Liver (tissue), 3 donors: ENCODE results near the gene TOMM22.

Experiments used
- EGR1 ChIP-seq, 2 donors: IDR thresholded peaks; 2 replicates each; pipeline ENCODE4 v1.6.1; 2016 to 2018; ENCODE audit warnings: antibody characterized with exemption in 2 of 2, low read depth in 2 of 2
- FOXA1 ChIP-seq: IDR thresholded peaks from 2 replicates; pipeline ENCODE4 v1.6.1; 2016; ENCODE audit warnings: antibody characterized with exemption
- GABPA ChIP-seq, 2 donors: IDR thresholded peaks in 1 of 2; conservative IDR thresholded peaks in 1 of 2; 2 replicates each; pipeline ENCODE4 v1.6.1; 2016; ENCODE audit warnings: antibody characterized with exemption in 2 of 2, mild to moderate bottlenecking in 1 of 2, moderate library complexity in 1 of 2
- HNF4G ChIP-seq: IDR thresholded peaks from 2 replicates; pipeline ENCODE4 v1.6.1; 2016; ENCODE audit warnings: antibody characterized with exemption
- JUND ChIP-seq, 2 donors: IDR thresholded peaks; 2 replicates each; pipeline ENCODE4 v1.6.1; 2016; ENCODE audit warnings: antibody characterized with exemption in 2 of 2
- NR2F2 ChIP-seq: IDR thresholded peaks from 2 replicates; pipeline ENCODE4 v1.6.1; 2016; ENCODE audit warnings: antibody characterized with exemption
- RAD21 ChIP-seq, 2 donors: IDR thresholded peaks; 2 replicates each; pipeline ENCODE4 v1.6.1; 2016; ENCODE audit warnings: antibody characterized with exemption in 2 of 2, mild to moderate bottlenecking in 2 of 2
- RXRA ChIP-seq, 2 donors: IDR thresholded peaks; 2 replicates each; pipeline ENCODE4 v1.6.1; 2017 to 2018; ENCODE audit warnings: antibody characterized with exemption in 2 of 2, mild to moderate bottlenecking in 1 of 2
- SP1 ChIP-seq: IDR thresholded peaks from 2 replicates; pipeline ENCODE4 v1.6.1; 2018; ENCODE audit warnings: antibody characterized with exemption, mild to moderate bottlenecking
- TAF1 ChIP-seq: conservative IDR thresholded peaks from 2 replicates; pipeline ENCODE4 v1.6.1; 2016; ENCODE audit warnings: antibody characterized with exemption, mild to moderate bottlenecking
- YY1 ChIP-seq: IDR thresholded peaks from 2 replicates; pipeline ENCODE4 v1.6.1; 2016; ENCODE audit warnings: antibody characterized with exemption, mild to moderate bottlenecking
- TF ChIP-seq, protein P1 (sequence below): fragments of 150-350 bp; IDR thresholded peaks from 2 replicates; pipeline ENCODE4 v1.5.1; 2017; ENCODE audit warnings: improper control_type of control experiment, low read depth, low read length; ENCODE audit not compliant: missing input control
- TF ChIP-seq, protein P2 (sequence below): IDR thresholded peaks from 2 replicates; pipeline ENCODE4 v1.6.1; 2016; ENCODE audit warnings: antibody characterized with exemption, mild to moderate bottlenecking
- TF ChIP-seq, protein P3 (sequence below): IDR thresholded peaks from 2 replicates; pipeline ENCODE4 v1.6.1; 2016; ENCODE audit warnings: antibody characterized with exemption
- donor health status: healthy.
- donor health status: healthy.

DNA sequence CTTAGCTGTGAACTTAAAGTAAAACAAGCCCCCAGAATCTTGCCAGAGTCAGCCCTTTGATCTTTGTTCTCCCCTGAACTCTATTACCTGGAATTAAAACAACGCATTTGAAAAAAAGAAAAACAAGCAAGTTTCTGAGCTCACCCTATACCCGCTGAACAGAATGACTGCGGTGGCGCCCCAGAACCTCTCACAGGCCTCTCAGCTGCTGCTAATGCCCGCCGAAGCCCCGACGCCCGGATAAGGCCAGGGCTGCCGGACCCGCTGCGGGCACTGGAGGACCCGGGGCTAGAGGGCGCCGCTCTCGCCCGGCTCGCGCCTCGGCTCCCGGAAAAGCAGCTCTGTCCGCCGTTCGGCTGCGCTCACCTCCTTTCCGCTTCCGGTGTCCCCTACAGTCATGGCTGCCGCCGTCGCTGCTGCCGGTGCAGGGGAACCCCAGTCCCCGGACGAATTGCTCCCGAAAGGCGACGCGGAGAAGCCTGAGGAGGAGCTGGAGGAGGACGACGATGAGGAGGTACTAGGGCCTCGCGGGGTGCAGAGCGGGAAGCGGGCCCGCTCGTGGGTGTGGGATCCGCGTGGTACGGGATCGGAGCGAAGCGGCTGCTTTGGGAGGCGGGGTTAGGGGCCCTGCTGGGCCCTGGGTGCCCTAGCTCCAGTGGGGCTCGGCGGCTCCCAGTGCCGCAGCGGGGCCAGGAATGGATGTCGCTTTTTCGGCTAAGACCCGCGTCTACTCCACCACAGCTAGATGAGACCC, at the start of gene TOMM22:
- TF ChIP-seq, protein P1, sequence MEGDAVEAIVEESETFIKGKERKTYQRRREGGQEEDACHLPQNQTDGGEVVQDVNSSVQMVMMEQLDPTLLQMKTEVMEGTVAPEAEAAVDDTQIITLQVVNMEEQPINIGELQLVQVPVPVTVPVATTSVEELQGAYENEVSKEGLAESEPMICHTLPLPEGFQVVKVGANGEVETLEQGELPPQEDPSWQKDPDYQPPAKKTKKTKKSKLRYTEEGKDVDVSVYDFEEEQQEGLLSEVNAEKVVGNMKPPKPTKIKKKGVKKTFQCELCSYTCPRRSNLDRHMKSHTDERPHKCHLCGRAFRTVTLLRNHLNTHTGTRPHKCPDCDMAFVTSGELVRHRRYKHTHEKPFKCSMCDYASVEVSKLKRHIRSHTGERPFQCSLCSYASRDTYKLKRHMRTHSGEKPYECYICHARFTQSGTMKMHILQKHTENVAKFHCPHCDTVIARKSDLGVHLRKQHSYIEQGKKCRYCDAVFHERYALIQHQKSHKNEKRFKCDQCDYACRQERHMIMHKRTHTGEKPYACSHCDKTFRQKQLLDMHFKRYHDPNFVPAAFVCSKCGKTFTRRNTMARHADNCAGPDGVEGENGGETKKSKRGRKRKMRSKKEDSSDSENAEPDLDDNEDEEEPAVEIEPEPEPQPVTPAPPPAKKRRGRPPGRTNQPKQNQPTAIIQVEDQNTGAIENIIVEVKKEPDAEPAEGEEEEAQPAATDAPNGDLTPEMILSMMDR = peak; percentile 40
- TF ChIP-seq TAF1 = no peak
- TF ChIP-seq FOXA1 = peak; percentile 35
- no peak for TF ChIP-seq JUND (IDR thresholded peaks at IDR 0.05)
- TF ChIP-seq, protein P2, sequence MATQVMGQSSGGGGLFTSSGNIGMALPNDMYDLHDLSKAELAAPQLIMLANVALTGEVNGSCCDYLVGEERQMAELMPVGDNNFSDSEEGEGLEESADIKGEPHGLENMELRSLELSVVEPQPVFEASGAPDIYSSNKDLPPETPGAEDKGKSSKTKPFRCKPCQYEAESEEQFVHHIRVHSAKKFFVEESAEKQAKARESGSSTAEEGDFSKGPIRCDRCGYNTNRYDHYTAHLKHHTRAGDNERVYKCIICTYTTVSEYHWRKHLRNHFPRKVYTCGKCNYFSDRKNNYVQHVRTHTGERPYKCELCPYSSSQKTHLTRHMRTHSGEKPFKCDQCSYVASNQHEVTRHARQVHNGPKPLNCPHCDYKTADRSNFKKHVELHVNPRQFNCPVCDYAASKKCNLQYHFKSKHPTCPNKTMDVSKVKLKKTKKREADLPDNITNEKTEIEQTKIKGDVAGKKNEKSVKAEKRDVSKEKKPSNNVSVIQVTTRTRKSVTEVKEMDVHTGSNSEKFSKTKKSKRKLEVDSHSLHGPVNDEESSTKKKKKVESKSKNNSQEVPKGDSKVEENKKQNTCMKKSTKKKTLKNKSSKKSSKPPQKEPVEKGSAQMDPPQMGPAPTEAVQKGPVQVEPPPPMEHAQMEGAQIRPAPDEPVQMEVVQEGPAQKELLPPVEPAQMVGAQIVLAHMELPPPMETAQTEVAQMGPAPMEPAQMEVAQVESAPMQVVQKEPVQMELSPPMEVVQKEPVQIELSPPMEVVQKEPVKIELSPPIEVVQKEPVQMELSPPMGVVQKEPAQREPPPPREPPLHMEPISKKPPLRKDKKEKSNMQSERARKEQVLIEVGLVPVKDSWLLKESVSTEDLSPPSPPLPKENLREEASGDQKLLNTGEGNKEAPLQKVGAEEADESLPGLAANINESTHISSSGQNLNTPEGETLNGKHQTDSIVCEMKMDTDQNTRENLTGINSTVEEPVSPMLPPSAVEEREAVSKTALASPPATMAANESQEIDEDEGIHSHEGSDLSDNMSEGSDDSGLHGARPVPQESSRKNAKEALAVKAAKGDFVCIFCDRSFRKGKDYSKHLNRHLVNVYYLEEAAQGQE = peak; percentile 76
- TF ChIP-seq SP1 = peak; percentile 69
- TF ChIP-seq YY1 = peak; percentile 99
- TF ChIP-seq GABPA (IDR thresholded peaks at IDR 0.05 in 1 of 2, conservative IDR thresholded peaks at IDR 0.05 in 1 of 2) = peak; percentile 86 to 99
- TF ChIP-seq RAD21 (IDR thresholded peaks at IDR 0.05) = peak; percentile 63 to 73
- TF ChIP-seq, protein P3, sequence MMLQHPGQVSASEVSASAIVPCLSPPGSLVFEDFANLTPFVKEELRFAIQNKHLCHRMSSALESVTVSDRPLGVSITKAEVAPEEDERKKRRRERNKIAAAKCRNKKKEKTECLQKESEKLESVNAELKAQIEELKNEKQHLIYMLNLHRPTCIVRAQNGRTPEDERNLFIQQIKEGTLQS = no peak
- peak; percentile 33 for TF ChIP-seq NR2F2
- TF ChIP-seq RXRA (IDR thresholded peaks at IDR 0.05) = peak in 1 of 2 donors; percentile 13
- peak in 1 of 2 donors; percentile 57 for TF ChIP-seq EGR1 (IDR thresholded peaks at IDR 0.05; ENCODE audit: low read depth in 2 of 2)
- TF ChIP-seq HNF4G = peak; percentile 30
